ENCODE results near the gene SMIM11. TPM values are rescaled to one million over a fixed set of nuclear protein-coding genes. Genes with fewer than 3 reads are reported as not detected.

SMIM11 gene
- total and polyA plus RNA-seq, 2 donors (not counting 1 experiment from before 2014, with no cell fraction given): 8.0 to 19.3 TPM

DNA sequence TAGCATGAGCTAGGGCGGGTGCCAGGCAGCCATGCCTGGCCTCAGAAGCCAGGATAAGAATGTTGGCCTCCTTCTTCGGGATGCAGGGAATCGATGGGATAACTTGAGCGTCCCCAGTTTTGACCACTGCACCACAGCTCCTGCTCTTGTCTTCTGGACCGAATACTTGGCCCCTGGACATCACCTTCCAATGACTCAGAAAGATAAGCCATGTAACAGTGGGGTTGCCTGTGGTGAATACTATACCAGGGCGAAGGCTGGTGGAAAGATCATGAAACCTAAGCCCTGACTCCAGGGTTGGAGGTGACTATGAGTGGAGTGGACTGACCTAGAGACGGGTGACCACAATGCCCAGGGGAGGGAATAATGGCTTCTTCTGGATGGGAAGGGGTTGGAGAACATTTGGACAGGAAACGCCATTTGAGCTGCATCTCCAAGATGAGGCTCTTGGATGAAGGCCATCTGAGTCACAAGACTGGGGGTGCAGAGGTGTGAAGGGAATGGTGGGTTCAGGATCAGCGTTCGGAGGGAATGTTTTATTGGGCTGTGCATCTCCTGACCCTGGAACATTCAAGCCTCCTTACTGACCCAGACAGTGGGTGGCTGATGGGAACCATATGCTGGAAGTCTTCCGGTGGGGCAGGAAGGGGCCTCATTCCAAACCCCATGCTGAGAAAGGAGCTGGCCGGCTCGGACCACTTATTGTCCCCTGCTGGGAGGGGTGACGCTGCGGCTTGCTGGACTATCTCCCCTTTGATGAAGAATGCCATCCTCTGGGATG is 30.0 kb upstream of the SMIM11 start:
- no peaks in the 10 kb centered on the region for H4K20me1 ChIP-seq (ENCODE audit: control insufficient read depth, extremely low read depth, insufficient read depth, low read length)
- peaks cover 7% of the 10 kb centered on the region for H3K4me1 ChIP-seq (ENCODE audit: control insufficient read depth, extremely low read depth, insufficient read depth, low read length)
- TF ChIP-seq, protein P1, sequence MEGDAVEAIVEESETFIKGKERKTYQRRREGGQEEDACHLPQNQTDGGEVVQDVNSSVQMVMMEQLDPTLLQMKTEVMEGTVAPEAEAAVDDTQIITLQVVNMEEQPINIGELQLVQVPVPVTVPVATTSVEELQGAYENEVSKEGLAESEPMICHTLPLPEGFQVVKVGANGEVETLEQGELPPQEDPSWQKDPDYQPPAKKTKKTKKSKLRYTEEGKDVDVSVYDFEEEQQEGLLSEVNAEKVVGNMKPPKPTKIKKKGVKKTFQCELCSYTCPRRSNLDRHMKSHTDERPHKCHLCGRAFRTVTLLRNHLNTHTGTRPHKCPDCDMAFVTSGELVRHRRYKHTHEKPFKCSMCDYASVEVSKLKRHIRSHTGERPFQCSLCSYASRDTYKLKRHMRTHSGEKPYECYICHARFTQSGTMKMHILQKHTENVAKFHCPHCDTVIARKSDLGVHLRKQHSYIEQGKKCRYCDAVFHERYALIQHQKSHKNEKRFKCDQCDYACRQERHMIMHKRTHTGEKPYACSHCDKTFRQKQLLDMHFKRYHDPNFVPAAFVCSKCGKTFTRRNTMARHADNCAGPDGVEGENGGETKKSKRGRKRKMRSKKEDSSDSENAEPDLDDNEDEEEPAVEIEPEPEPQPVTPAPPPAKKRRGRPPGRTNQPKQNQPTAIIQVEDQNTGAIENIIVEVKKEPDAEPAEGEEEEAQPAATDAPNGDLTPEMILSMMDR (conservative IDR thresholded peaks at IDR 0.05 in 1 of 2, IDR thresholded peaks at IDR 0.05 in 1 of 2; ENCODE audit: low read depth in 1 of 2, low read length in 2 of 2): no peak
- TF ChIP-seq EZH2 (IDR thresholded peaks at IDR 0.05; ENCODE audit: low read length, missing control alignments): no peak
- H2AFZ ChIP-seq (ENCODE audit: low read length): no peak overlapping the region
- H3K36me3 ChIP-seq (ENCODE audit: control insufficient read depth, insufficient read depth, low read length): no peaks in the 10 kb centered on the region
- H3K9ac ChIP-seq (ENCODE audit: insufficient read depth, low read length): no peak overlapping the region
- H3K9me3 ChIP-seq (ENCODE audit: control insufficient read depth, insufficient read depth, low read depth, low read length): no peaks in the 10 kb centered on the region
- H3K27ac ChIP-seq (ENCODE audit: insufficient read depth, low read length): no peak overlapping the region
- no peaks in the 10 kb centered on the region for H3K27me3 ChIP-seq (ENCODE audit: control insufficient read depth, insufficient read depth, low read length)
- H3K79me2 ChIP-seq (ENCODE audit: control insufficient read depth, insufficient read depth, low read length): no peaks in the 10 kb centered on the region
- H3K4me3 ChIP-seq (replicated peaks in 1 of 4; ENCODE audit: control extremely low read depth in 1 of 4, insufficient read depth in 1 of 4, low read depth in 3 of 4, low read length in 4 of 4): no peak overlapping the region
- H3K4me2 ChIP-seq (ENCODE audit: extremely low read depth, insufficient read depth, low read length): no peak overlapping the region
- peak; percentile 33 to 56 for DNase-seq (ENCODE audit: low read depth in 2 of 2)

DNA sequence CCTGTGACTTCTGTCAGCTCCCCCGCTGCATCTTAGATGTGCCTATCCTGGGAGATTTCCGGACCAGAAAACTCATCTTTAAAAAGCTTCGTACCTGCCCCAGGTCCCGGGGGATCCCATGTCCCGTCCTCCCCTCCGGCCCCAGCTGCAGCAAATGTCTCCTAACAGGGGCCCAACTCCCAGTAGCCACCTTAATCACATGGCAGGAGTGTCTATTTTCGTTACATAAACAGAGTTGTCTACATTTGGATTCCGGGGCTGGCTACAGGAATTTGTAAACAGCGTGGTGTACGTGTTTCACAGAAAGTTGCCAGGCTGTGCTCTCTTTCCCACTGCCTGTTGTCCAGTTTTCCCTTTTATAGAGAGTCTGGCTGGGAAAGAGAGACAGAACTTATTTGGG is 29.4 kb upstream of the SMIM11 start:
- TF ChIP-seq, protein P1 (conservative IDR thresholded peaks at IDR 0.05 in 1 of 2, IDR thresholded peaks at IDR 0.05 in 1 of 2; ENCODE audit: low read depth in 1 of 2, low read length in 2 of 2): no peak
- TF ChIP-seq EZH2 (IDR thresholded peaks at IDR 0.05; ENCODE audit: low read length, missing control alignments): no peak
- Histone ChIP-seq H3K79me2 (ENCODE audit: control insufficient read depth, insufficient read depth, low read length) (no peaks in the 10 kb centered on the region), H3K4me1 (ENCODE audit: control insufficient read depth, extremely low read depth, insufficient read depth, low read length) (peaks cover 7% of the 10 kb centered on the region), H2AFZ (ENCODE audit: low read length) (no peak overlapping the region), H4K20me1 (ENCODE audit: control insufficient read depth, extremely low read depth, insufficient read depth, low read length) (no peaks in the 10 kb centered on the region), H3K36me3 (ENCODE audit: control insufficient read depth, insufficient read depth, low read length) (no peaks in the 10 kb centered on the region), H3K4me3 (replicated peaks in 1 of 4; ENCODE audit: control extremely low read depth in 1 of 4, insufficient read depth in 1 of 4, low read depth in 3 of 4, low read length in 4 of 4) (no peak overlapping the region), H3K9me3 (ENCODE audit: control insufficient read depth, insufficient read depth, low read depth, low read length) (no peaks in the 10 kb centered on the region), H3K27me3 (ENCODE audit: control insufficient read depth, insufficient read depth, low read length) (no peaks in the 10 kb centered on the region), H3K4me2 (ENCODE audit: extremely low read depth, insufficient read depth, low read length) (peak overlapping the region; percentile 32), H3K27ac (ENCODE audit: insufficient read depth, low read length) (no peak overlapping the region), H3K9ac (ENCODE audit: insufficient read depth, low read length) (no peak overlapping the region)
- peak in 1 of 2 donors; percentile 49 for DNase-seq (ENCODE audit: low read depth in 2 of 2)

DNA sequence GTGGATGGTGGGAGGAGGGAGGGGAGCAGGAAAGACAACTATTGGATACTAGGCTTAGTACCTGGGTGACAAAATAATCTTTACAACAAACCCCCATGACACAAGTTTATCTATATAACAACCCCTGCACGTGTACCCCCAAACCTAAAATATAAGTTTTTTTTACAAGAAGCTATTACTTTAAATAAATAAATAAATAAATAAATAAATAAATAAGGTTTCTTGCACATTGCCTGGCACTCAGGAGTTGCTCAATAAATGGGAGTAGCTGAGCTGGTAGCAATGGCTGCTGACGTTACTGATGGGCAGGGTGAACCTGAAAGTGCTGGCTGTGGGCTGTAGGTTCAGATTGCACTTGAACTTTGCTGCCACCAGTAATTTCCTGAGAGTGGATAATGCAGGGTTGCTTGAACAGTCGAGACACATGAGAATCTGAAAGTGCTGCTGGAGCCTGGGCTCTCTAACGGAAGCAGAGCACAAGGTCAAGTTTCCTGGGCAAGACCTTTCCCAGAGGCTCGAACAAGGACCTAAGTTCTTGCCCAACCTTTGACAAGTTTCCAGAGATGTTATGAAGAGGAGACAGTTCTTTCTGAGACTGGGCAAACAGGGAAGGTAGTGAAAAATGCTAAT is 26.3 kb upstream of the SMIM11 start:
- no peak for DNase-seq (ENCODE audit: low read depth in 2 of 2)
- H3K27ac ChIP-seq (ENCODE audit: insufficient read depth, low read length): no peak overlapping the region
- no peak overlapping the region for H3K4me3 ChIP-seq (replicated peaks in 1 of 4; ENCODE audit: control extremely low read depth in 1 of 4, insufficient read depth in 1 of 4, low read depth in 3 of 4, low read length in 4 of 4)
- H3K4me1 ChIP-seq (ENCODE audit: control insufficient read depth, extremely low read depth, insufficient read depth, low read length): peaks cover 7% of the 10 kb centered on the region
- TF ChIP-seq, protein P1 (conservative IDR thresholded peaks at IDR 0.05 in 1 of 2, IDR thresholded peaks at IDR 0.05 in 1 of 2; ENCODE audit: low read depth in 1 of 2, low read length in 2 of 2): no peak
- TF ChIP-seq EZH2 (IDR thresholded peaks at IDR 0.05; ENCODE audit: low read length, missing control alignments): no peak
- no peak overlapping the region for H3K9ac ChIP-seq (ENCODE audit: insufficient read depth, low read length)
- H2AFZ ChIP-seq (ENCODE audit: low read length): no peak overlapping the region
- no peaks in the 10 kb centered on the region for H3K36me3 ChIP-seq (ENCODE audit: control insufficient read depth, insufficient read depth, low read length)
- no peaks in the 10 kb centered on the region for H4K20me1 ChIP-seq (ENCODE audit: control insufficient read depth, extremely low read depth, insufficient read depth, low read length)
- no peaks in the 10 kb centered on the region for H3K9me3 ChIP-seq (ENCODE audit: control insufficient read depth, insufficient read depth, low read depth, low read length)
- H3K79me2 ChIP-seq (ENCODE audit: control insufficient read depth, insufficient read depth, low read length): no peaks in the 10 kb centered on the region
- H3K27me3 ChIP-seq (ENCODE audit: control insufficient read depth, insufficient read depth, low read length): no peaks in the 10 kb centered on the region
- H3K4me2 ChIP-seq (ENCODE audit: extremely low read depth, insufficient read depth, low read length): no peak overlapping the region

Data from fibroblast of lung (primary cell).